Gastroesophageal sphincter (tissue), 4 donors: Measurements from ENCODE around the gene ANKH. TPM values are rescaled to one million over a fixed set of nuclear protein-coding genes. Genes with fewer than 3 reads are reported as not detected.

Experiments used
- ATAC-seq: fragments of 150-250 bp; one replicate; pipeline ENCODE4 v1.9.1; 2016; ENCODE audit warnings: mild to moderate bottlenecking, moderate library complexity
- H3K27ac ChIP-seq, 4 donors: fragments of 200-600 bp; sonication (generic) in 3 of 4; 1 replicate in 3 of 4; 2 replicates in 1 of 4; pipeline ENCODE4 v1.5.1; 2016 to 2019
- H3K27me3 ChIP-seq: fragments of 200-600 bp; sonication (generic); one replicate; pipeline ENCODE4 v1.5.1; 2019
- H3K36me3 ChIP-seq, 2 donors: fragments of 200-600 bp; sonication (generic); one replicate each; pipeline ENCODE4 v1.5.1; 2019; ENCODE audit warnings: control low read depth in 1 of 2
- H3K4me1 ChIP-seq, 3 donors: fragments of 200-600 bp; sonication (generic); 1 replicate in 2 of 3; 2 replicates in 1 of 3; pipeline ENCODE4 v1.5.1; 2016 to 2019; ENCODE audit warnings: control low read depth in 2 of 3
- H3K4me3 ChIP-seq, 2 donors: fragments of 200-600 bp; sonication (generic); one replicate each; pipeline ENCODE4 v1.5.1; 2019; ENCODE audit warnings: mild to moderate bottlenecking in 1 of 2, moderate library complexity in 1 of 2
- H3K9me3 ChIP-seq, 3 donors: fragments of 200-600 bp; sonication (generic); one replicate each; pipeline ENCODE4 v1.5.1; 2017 to 2019; ENCODE audit warnings: control low read depth in 2 of 3
- EP300 ChIP-seq: sonication (generic); formaldehyde crosslinking; IDR thresholded peaks from one replicate; pipeline ENCODE4 v1.6.1; 2017; ENCODE audit warnings: antibody characterized with exemption, mild to moderate bottlenecking
- POLR2A ChIP-seq, 2 donors: fragments of 450-650 bp; IDR thresholded peaks; one replicate each; pipeline ENCODE4 v1.6.1; 2017; ENCODE audit warnings: antibody characterized with exemption in 2 of 2, mild to moderate bottlenecking in 2 of 2, moderate library complexity in 1 of 2
- POLR2AphosphoS5 ChIP-seq: sonication (generic); formaldehyde crosslinking; IDR thresholded peaks from one replicate; pipeline ENCODE4 v1.6.1; 2017; ENCODE audit warnings: antibody characterized with exemption
- WGBS, 2 donors: methylation state at CpG; one replicate each; pipeline ENCODE4 v1.1.5; 2018; ENCODE audit warnings: low coverage in 1 of 2; 5-methylcytosine and 5-hydroxymethylcytosine counted together
- total RNA-seq, 4 donors: library from RNA; depleted of rRNA; stranded (reverse); fragments of >200 nt; gene quantifications; one replicate each; pipeline ENCODE4 v1.1.0, GENCODE V29; 2016
- TF ChIP-seq, protein P1 (sequence below), 4 experiments: fragments of 200-600 bp in 2 of 4; fragments of 450-650 bp in 2 of 4; sonication (generic) in 1 of 4; IDR thresholded peaks; one replicate each; pipeline ENCODE4 v1.5.1; 2017 to 2019; ENCODE audit warnings: antibody characterized with exemption in 4 of 4, mild to moderate bottlenecking in 2 of 4, moderate library complexity in 2 of 4

ANKH gene
- total RNA-seq, 4 donors from 2014 or later, result 30.0 to 45.2 (median 36.0) TPM

DNA sequence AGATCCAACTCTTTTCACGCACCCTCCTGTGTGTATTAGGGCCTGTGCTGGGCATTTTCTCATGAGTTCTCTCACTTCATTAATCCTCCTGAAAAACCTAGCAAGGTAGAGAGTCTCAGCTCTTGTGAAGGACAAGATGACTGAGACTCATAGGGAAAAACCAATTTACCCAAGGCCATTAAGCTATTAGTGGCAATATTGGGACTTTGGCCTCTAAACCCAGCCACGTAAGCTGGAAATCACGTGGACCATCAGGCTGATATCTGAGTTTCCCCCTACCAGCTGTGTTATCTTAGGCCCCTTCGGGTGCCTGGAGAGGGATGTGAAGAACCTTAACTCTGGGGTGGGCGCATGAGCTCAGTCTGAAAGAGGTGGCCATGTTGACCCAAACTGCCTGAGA is 80.7 kb downstream of the ANKH start:
- no peak for ATAC-seq
- WGBS, 2 donors, result 92% methylated on average over 5 of the region's 5 CpGs; no CpG with 5 or more reads in 1 of the 2 donors
- H3K27ac ChIP-seq, result no peak overlapping the region
- TF ChIP-seq EP300, result no peak
- TF ChIP-seq POLR2A (IDR thresholded peaks at IDR 0.05), result no peak
- TF ChIP-seq, protein P1, sequence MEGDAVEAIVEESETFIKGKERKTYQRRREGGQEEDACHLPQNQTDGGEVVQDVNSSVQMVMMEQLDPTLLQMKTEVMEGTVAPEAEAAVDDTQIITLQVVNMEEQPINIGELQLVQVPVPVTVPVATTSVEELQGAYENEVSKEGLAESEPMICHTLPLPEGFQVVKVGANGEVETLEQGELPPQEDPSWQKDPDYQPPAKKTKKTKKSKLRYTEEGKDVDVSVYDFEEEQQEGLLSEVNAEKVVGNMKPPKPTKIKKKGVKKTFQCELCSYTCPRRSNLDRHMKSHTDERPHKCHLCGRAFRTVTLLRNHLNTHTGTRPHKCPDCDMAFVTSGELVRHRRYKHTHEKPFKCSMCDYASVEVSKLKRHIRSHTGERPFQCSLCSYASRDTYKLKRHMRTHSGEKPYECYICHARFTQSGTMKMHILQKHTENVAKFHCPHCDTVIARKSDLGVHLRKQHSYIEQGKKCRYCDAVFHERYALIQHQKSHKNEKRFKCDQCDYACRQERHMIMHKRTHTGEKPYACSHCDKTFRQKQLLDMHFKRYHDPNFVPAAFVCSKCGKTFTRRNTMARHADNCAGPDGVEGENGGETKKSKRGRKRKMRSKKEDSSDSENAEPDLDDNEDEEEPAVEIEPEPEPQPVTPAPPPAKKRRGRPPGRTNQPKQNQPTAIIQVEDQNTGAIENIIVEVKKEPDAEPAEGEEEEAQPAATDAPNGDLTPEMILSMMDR (IDR thresholded peaks at IDR 0.05), result no peak
- no peak for TF ChIP-seq POLR2AphosphoS5
- no peaks in the 10 kb centered on the region for H3K9me3 ChIP-seq
- H3K27me3 ChIP-seq, result no peaks in the 10 kb centered on the region
- no peaks in the 10 kb centered on the region for H3K4me1 ChIP-seq
- H3K4me3 ChIP-seq, result no peak overlapping the region
- peaks cover 0 to 4% of the 10 kb centered on the region in 2 donors for H3K36me3 ChIP-seq

DNA sequence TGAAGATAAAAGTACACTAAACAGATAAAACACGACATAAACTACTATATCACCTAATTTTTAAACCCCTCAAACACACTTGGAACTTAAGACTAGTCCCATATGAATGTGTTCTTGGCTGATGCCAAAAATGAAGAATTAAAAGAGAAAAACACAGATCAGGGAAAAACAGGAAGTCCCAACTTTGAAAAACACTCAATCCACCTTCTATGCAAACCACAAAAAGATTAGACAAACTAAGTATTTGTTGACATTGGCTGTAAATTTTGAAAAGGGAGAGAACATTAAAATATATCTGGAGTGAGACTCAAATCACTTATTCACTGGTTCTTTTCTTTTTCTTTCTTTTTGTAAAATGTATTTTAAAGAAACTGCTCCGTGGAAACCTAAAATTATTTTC is 81.4 kb downstream of the ANKH start:
- Histone ChIP-seq H3K27ac (no peak overlapping the region), H3K4me3 (no peak overlapping the region), H3K4me1 (no peaks in the 10 kb centered on the region), H3K9me3 (no peaks in the 10 kb centered on the region), H3K27me3 (no peaks in the 10 kb centered on the region), H3K36me3 (peaks cover 0 to 4% of the 10 kb centered on the region in 2 donors)
- ATAC-seq, result no peak
- TF ChIP-seq EP300 (no peak), POLR2AphosphoS5 (no peak)
- TF ChIP-seq, protein P1 (IDR thresholded peaks at IDR 0.05), result no peak
- WGBS, 2 donors, result 51 to 73% methylated on average over 2 of the region's 2 CpGs

DNA sequence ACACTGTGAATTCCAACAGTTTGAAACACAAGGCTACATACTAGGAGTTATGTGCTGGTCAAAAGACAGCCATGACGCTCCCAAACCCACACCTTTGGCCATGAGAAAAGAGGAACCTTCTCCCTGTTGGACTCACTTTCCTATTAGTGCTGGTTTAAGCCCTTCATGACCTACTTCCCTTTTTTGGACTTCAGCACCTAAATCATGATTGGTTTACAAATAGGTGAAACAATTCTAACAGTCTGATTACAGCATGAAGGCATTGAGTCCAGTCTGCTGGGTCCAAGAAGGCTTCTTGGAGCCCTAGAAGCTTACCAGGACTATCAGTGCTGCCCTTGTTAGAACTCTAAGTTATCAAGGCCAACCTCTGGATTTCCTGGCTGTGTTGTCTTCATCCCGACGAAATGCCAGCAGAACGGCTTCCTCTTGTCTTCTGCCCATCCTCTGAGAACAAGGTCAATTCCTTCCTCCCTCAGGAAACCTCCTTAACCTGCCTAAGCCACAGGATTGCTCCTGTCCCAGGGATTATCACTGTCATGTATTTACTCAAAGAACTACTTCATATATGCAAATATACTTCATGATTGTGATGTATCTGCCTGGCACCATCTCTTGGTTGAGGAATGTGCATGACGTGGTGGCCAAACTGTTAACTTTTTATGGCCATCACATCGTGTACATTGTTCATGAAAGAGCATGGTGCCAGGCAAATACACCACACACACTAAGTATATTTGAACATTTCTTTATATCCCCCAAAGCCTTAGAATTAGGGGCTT is 83.6 kb downstream of the ANKH start:
- ATAC-seq, result no peak

DNA sequence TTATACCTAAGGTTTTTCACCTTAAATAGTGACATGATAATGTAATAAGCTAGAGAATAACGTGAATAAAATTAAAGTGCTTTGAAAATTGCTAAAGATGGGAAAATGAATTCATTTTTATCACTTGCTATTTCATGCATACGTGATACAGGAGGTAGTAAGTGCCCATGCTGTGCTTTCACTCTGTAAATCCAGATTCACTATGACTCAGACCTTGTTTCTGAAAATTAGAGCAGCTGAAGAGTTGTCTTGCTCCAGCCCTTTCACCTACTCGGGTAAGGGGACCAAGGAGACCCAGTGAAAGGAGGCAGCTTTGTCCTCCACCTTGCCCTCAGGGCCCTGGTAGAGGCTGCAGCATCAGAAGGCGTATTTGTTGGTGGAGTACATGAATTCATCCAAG is 87.9 kb downstream of the ANKH start:
- no peak for ATAC-seq
- no peak for TF ChIP-seq POLR2A (IDR thresholded peaks at IDR 0.05)
- TF ChIP-seq, protein P1 (IDR thresholded peaks at IDR 0.05), result no peak
- TF ChIP-seq EP300, result no peak
- TF ChIP-seq POLR2AphosphoS5, result no peak
- WGBS, 2 donors, result 85 to 92% methylated on average over 3 to 4 of the region's 4 CpGs
- Histone ChIP-seq H3K4me3 (no peak overlapping the region), H3K36me3 (peaks cover 0 to 3% of the 10 kb centered on the region in 2 donors), H3K27ac (no peak overlapping the region), H3K4me1 (no peaks in the 10 kb centered on the region), H3K27me3 (no peaks in the 10 kb centered on the region), H3K9me3 (no peaks in the 10 kb centered on the region)

More for the DNA sequence above, 83.6 kb downstream of the ANKH start:
- WGBS, 2 donors, result 83 to 85% methylated on average over 3 to 6 of the region's 6 CpGs
- Histone ChIP-seq H3K4me1 (no peaks in the 10 kb centered on the region), H3K27ac (no peak overlapping the region), H3K36me3 (no peaks in the 10 kb centered on the region), H3K27me3 (no peaks in the 10 kb centered on the region), H3K9me3 (no peaks in the 10 kb centered on the region), H3K4me3 (no peak overlapping the region)
- no peak for TF ChIP-seq EP300
- TF ChIP-seq, protein P1 (IDR thresholded peaks at IDR 0.05), result no peak
- TF ChIP-seq POLR2AphosphoS5, result no peak
- TF ChIP-seq POLR2A (IDR thresholded peaks at IDR 0.05), result no peak

DNA sequence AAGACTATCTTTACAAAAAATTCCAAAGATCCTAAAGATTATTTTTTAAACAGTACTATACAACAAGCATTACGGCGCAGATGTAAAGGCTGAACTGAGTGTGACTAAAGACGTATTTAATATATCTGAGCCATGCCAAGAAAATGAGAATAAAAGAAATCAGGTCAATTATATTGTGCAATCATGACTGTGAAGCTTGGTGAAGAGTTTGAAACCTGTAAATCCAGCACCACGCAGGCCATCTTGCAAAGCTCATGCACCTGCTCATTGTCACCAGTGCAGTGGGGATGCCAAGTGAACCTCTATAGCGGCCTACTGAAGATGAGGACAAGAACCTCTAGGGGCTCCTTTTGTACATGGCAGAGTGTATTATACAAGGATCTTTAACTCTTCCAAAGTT is 89.0 kb downstream of the ANKH start:
- Histone ChIP-seq H3K9me3 (no peaks in the 10 kb centered on the region), H3K36me3 (peaks cover 0 to 3% of the 10 kb centered on the region in 2 donors), H3K27ac (no peak overlapping the region), H3K4me3 (no peak overlapping the region), H3K4me1 (no peaks in the 10 kb centered on the region), H3K27me3 (no peaks in the 10 kb centered on the region)
- WGBS, 2 donors, result 88 to 94% methylated on average over 5 of the region's 5 CpGs
- no peak for ATAC-seq
- no peak for TF ChIP-seq POLR2AphosphoS5
- TF ChIP-seq EP300, result no peak
- no peak for TF ChIP-seq POLR2A (IDR thresholded peaks at IDR 0.05)
- TF ChIP-seq, protein P1 (IDR thresholded peaks at IDR 0.05), result no peak
